HCT116 (cell line): ENCODE measurements around the gene SHTN1. TPM values are rescaled to one million over a fixed set of nuclear protein-coding genes. Genes with fewer than 3 reads are reported as not detected.

ENCODE experiments used
- ATAC-seq: fragments of 200-7000 bp; cut with Tn5 transposase; 2 replicates; pipeline ENCODE4 v1.9.1; 2020; ENCODE audit warnings: mild to moderate bottlenecking, moderate library complexity
- BruUV-seq: library from RNA; stranded (reverse); fragments of 400-500 nt; replicated peaks from 2 replicates; lab custom pipeline; 2021; lab: Mats Ljungman, UMichigan
- CTCF ChIA-PET: fragments of 300-600 bp; sonication (Branson Sonifier 250); formaldehyde crosslinking; loops from one replicate; lab custom pipeline; 2021; ENCODE audit warnings: antibody characterized with exemption; lab: Charles Lee
- POLR2A ChIA-PET: fragments of 300-600, 350-600 bp; sonication (Branson Sonifier 250); formaldehyde crosslinking; loops from one replicate; lab custom pipeline; 2021; ENCODE audit warnings: antibody characterized with exemption; lab: Charles Lee
- RAD21 ChIA-PET, 2 experiments: fragments of 300-600 bp; sonication (Branson Sonifier 250); formaldehyde crosslinking; loops; one replicate each; lab custom pipeline; 2023; ENCODE audit warnings: low total read pairs in 2 of 2; ENCODE audit not compliant: uncharacterized antibody in 2 of 2, unreplicated experiment in 2 of 2, low non-redundant PET in 1 of 2; lab: Charles Lee
- DNase-seq: peaks from one replicate; pipeline ENCODE4 v3.0.0-alpha.2; 2010; ENCODE audit warnings: low read depth, low spot score
- H2AFZ ChIP-seq: fragments of 200-600 bp; shearing (Covaris generic), sonication (generic); 2 replicates; pipeline ENCODE4 v1.6.1; 2017; ENCODE audit warnings: low read depth, mixed run types, mixed read lengths, antibody characterized with exemption, low read length; ENCODE audit not compliant: poor library complexity, severe bottlenecking
- H3K27ac ChIP-seq: 2 replicates; pipeline ENCODE4 v1.5.1; 2012; ENCODE audit warnings: low read depth, low read length
- H3K27me3 ChIP-seq: fragments of 200-600 bp; sonication (generic); 2 replicates; pipeline ENCODE4 v1.6.1; 2016; ENCODE audit warnings: mixed run types, low read length, mixed read lengths; ENCODE audit not compliant: insufficient read depth
- H3K36me3 ChIP-seq, 2 experiments: fragments of 200-500 bp in 1 of 2; fragments of 200-600 bp in 1 of 2; sonication (Bioruptor generic) in 1 of 2; sonication (generic) in 1 of 2; 2 replicates each; pipeline versions ENCODE4 v1.5.1 to v1.6.1; 2014 to 2016; ENCODE audit warnings: low read length in 2 of 2, inconsistent platforms in 1 of 2, mixed read lengths in 1 of 2, mixed run types in 1 of 2; ENCODE audit not compliant: insufficient read depth in 2 of 2, control insufficient read depth in 1 of 2
- H3K4me1 ChIP-seq, 2 experiments: fragments of 200-600 bp in 1 of 2; sonication (generic) in 1 of 2; 2 replicates each; pipeline versions ENCODE4 v1.5.1 to v1.6.1; 2012 to 2017; ENCODE audit warnings: low read length in 2 of 2, inconsistent platforms in 1 of 2, mild to moderate bottlenecking in 1 of 2, mixed read lengths in 1 of 2, mixed run types in 1 of 2, moderate library complexity in 1 of 2; ENCODE audit not compliant: insufficient read depth in 2 of 2, control insufficient read depth in 1 of 2
- H3K4me2 ChIP-seq: fragments of 200-600 bp; sonication (generic); 2 replicates; pipeline ENCODE4 v1.6.1; 2017; ENCODE audit warnings: mixed run types, low read length, mixed read lengths
- H3K4me3 ChIP-seq, 2 experiments: fragments of 200-600 bp in 1 of 2; sonication (generic) in 1 of 2; replicated peaks in 1 of 2; 2 replicates each; pipeline ENCODE4 v1.5.1; 2011 to 2016; ENCODE audit warnings: low read length in 2 of 2, control low read depth in 1 of 2, low read depth in 1 of 2, mild to moderate bottlenecking in 1 of 2, mixed read lengths in 1 of 2, mixed run types in 1 of 2
- H3K79me2 ChIP-seq: fragments of 200-600 bp; sonication (generic); 2 replicates; pipeline ENCODE4 v1.6.1; 2017; ENCODE audit warnings: mild to moderate bottlenecking, mixed run types, low read length, moderate library complexity, mixed read lengths; ENCODE audit not compliant: insufficient read depth
- H3K9ac ChIP-seq: fragments of 200-600 bp; sonication (generic); 2 replicates; pipeline ENCODE4 v1.6.1; 2016; ENCODE audit warnings: low read length, mixed read lengths
- H3K9me2 ChIP-seq: fragments of 200-600 bp; sonication (generic), shearing (Covaris generic); 2 replicates; pipeline ENCODE4 v1.6.1; 2017; ENCODE audit warnings: mixed run types, mild to moderate bottlenecking, moderate library complexity; ENCODE audit not compliant: insufficient read depth
- H3K9me3 ChIP-seq, 2 experiments: fragments of 200-500 bp in 1 of 2; fragments of 200-600 bp in 1 of 2; sonication (Bioruptor generic) in 1 of 2; sonication (generic) in 1 of 2; 2 replicates each; pipeline ENCODE4 v1.6.1; 2014 to 2017; ENCODE audit warnings: low read length in 2 of 2, mixed read lengths in 2 of 2, inconsistent platforms in 1 of 2, low read depth in 1 of 2, mild to moderate bottlenecking in 1 of 2, mixed run types in 1 of 2, moderate library complexity in 1 of 2; ENCODE audit not compliant: control insufficient read depth in 1 of 2, insufficient read depth in 1 of 2
- H4K20me1 ChIP-seq: fragments of 200-600 bp; sonication (generic), shearing (Covaris generic); 2 replicates; pipeline ENCODE4 v1.6.1; 2017; ENCODE audit warnings: mixed run types, mild to moderate bottlenecking, moderate library complexity; ENCODE audit not compliant: insufficient read depth
- EGR1 ChIP-seq: IDR thresholded peaks from 2 replicates; pipeline ENCODE4 v1.6.1; 2012; ENCODE audit warnings: low read depth
- EZH2phosphoT487 ChIP-seq: fragments of 200-600 bp; IDR thresholded peaks from 2 replicates; pipeline ENCODE4 v1.6.1; 2018; ENCODE audit warnings: antibody characterized with exemption, borderline replicate concordance
- POLR2A ChIP-seq: IDR thresholded peaks from 2 replicates; pipeline ENCODE4 v1.7.0; 2011; ENCODE audit warnings: borderline replicate concordance; ENCODE audit not compliant: insufficient read depth, insufficient read length; ENCODE audit errors: extremely low read depth
- RAD21 ChIP-seq: IDR thresholded peaks from 2 replicates; pipeline ENCODE4 v1.6.1; 2012; ENCODE audit warnings: low read depth, mild to moderate bottlenecking
- SP1 ChIP-seq: IDR thresholded peaks from 2 replicates; pipeline ENCODE4 v1.6.1; 2012; ENCODE audit warnings: low read depth
- SRF ChIP-seq: IDR thresholded peaks from 2 replicates; pipeline ENCODE4 v1.6.1; 2012; ENCODE audit warnings: low read depth
- TCF7L2 ChIP-seq: IDR thresholded peaks from 2 replicates; pipeline ENCODE4 v1.7.0; 2011; ENCODE audit warnings: borderline replicate concordance, inconsistent platforms; ENCODE audit not compliant: insufficient read depth, insufficient read length; ENCODE audit errors: extremely low read depth
- ZNF274 ChIP-seq: fragments of 200-500 bp; sonication (Bioruptor generic); IDR thresholded peaks from 2 replicates; pipeline ENCODE4 v1.6.1; 2014; ENCODE audit warnings: mild to moderate bottlenecking, low read depth, low read length, inconsistent platforms
- intact Hi-C: fragments of 100-400 bp; cut with micrococcal nuclease; formaldehyde crosslinking; loops from 2 replicates; pipeline ENCODE4 v1.10.0; 2022
- total RNA-seq: library from RNA; stranded (reverse); gene quantifications from one replicate; pipeline ENCODE4 v1.2.1, GENCODE V29; 2021; ENCODE audit not compliant: unreplicated experiment
- TF ChIP-seq, protein P1 (sequence below): IDR thresholded peaks from 2 replicates; pipeline ENCODE4 v1.6.1; 2012; ENCODE audit warnings: low read depth
- TF ChIP-seq, protein P2 (sequence below): IDR thresholded peaks from 2 replicates; pipeline ENCODE4 v1.6.1; 2011; ENCODE audit warnings: mild to moderate bottlenecking, low read length, moderate library complexity; ENCODE audit not compliant: insufficient replicate concordance; ENCODE audit errors: extremely low read depth

The SHTN1 gene
- total RNA-seq, 1 experiment from 2014 or later: 64.0 TPM

DNA sequence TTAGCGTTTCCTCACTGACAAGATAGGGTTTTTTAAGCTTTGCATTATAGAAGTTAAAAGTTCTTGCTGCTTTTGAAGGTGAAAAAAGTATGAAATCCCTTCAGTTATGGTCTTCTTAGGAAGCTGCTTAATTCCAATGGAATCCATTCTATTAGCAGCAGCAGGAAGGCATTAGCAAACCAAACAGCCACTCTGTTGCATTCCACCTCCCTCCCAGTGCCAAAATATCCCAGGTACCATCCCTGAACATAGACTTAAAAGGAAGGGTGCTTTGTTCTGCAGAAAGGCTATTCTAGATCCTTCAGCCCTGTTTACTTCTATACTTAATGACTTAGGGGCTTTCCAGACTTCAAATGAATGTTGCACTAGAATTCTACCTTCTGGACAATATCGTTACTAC lies 131.9 kb downstream of the SHTN1 start:
- ChIA-PET RAD21 (no interaction called here), POLR2A (no interaction called here), CTCF (interaction anchor here (1.0 kb wide), 1 partner anchor 76 kb away, joined by 3 read pairs; no protein-coding TSS in a partner anchor)
- intact Hi-C loops: no loop called here
- DNase-seq (no peak), ATAC-seq (no peak)
- no peak overlapping the region for H3K4me2 ChIP-seq
- H4K20me1 ChIP-seq: no peaks in the 10 kb centered on the region
- H3K9me2 ChIP-seq: no peaks in the 10 kb centered on the region
- H3K4me1 ChIP-seq: no peaks in the 10 kb centered on the region
- no peak overlapping the region for H2AFZ ChIP-seq
- 0 out of 2 replicates have a peak, but pooled peaks cover 6% of the 10 kb centered on the region for H3K27me3 ChIP-seq
- H3K36me3 ChIP-seq: no peaks in the 10 kb centered on the region
- no peak overlapping the region for H3K27ac ChIP-seq
- H3K79me2 ChIP-seq: no peaks in the 10 kb centered on the region
- H3K4me3 ChIP-seq: no peak overlapping the region
- TF ChIP-seq EZH2phosphoT487 (no peak), ZNF274 (no peak), TCF7L2 (no peak), RAD21 (no peak), EGR1 (no peak), POLR2A (no peak), SRF (no peak), SP1 (no peak)
- TF ChIP-seq, protein P1, sequence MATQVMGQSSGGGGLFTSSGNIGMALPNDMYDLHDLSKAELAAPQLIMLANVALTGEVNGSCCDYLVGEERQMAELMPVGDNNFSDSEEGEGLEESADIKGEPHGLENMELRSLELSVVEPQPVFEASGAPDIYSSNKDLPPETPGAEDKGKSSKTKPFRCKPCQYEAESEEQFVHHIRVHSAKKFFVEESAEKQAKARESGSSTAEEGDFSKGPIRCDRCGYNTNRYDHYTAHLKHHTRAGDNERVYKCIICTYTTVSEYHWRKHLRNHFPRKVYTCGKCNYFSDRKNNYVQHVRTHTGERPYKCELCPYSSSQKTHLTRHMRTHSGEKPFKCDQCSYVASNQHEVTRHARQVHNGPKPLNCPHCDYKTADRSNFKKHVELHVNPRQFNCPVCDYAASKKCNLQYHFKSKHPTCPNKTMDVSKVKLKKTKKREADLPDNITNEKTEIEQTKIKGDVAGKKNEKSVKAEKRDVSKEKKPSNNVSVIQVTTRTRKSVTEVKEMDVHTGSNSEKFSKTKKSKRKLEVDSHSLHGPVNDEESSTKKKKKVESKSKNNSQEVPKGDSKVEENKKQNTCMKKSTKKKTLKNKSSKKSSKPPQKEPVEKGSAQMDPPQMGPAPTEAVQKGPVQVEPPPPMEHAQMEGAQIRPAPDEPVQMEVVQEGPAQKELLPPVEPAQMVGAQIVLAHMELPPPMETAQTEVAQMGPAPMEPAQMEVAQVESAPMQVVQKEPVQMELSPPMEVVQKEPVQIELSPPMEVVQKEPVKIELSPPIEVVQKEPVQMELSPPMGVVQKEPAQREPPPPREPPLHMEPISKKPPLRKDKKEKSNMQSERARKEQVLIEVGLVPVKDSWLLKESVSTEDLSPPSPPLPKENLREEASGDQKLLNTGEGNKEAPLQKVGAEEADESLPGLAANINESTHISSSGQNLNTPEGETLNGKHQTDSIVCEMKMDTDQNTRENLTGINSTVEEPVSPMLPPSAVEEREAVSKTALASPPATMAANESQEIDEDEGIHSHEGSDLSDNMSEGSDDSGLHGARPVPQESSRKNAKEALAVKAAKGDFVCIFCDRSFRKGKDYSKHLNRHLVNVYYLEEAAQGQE: no peak
- TF ChIP-seq, protein P2, sequence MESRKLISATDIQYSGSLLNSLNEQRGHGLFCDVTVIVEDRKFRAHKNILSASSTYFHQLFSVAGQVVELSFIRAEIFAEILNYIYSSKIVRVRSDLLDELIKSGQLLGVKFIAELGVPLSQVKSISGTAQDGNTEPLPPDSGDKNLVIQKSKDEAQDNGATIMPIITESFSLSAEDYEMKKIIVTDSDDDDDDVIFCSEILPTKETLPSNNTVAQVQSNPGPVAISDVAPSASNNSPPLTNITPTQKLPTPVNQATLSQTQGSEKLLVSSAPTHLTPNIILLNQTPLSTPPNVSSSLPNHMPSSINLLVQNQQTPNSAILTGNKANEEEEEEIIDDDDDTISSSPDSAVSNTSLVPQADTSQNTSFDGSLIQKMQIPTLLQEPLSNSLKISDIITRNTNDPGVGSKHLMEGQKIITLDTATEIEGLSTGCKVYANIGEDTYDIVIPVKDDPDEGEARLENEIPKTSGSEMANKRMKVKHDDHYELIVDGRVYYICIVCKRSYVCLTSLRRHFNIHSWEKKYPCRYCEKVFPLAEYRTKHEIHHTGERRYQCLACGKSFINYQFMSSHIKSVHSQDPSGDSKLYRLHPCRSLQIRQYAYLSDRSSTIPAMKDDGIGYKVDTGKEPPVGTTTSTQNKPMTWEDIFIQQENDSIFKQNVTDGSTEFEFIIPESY: no peak
- no peak overlapping the region for H3K9ac ChIP-seq
- BruUV-seq: no TSS peak
- H3K9me3 ChIP-seq: no peaks in the 10 kb centered on the region
